ENCODE measurements around the gene LRIG1. TPM values are rescaled to one million over a fixed set of nuclear protein-coding genes. Genes with fewer than 3 reads are reported as not detected.

Gene LRIG1
- total RNA-seq, 1 donor from 2014 or later = 27.9 TPM

- no peak for DNase-seq (ENCODE audit: low spot score)
Observed at GRCh38 chr3:66404197-66404596, 96.6 kb downstream of the LRIG1 start.

- DNase-seq (ENCODE audit: low spot score) = no peak
Observed at GRCh38 chr3:66403323-66403990, 97.4 kb downstream of the LRIG1 start.

- no peak for DNase-seq (ENCODE audit: low spot score)
Observed at GRCh38 chr3:66402596-66403290, 98.1 kb downstream of the LRIG1 start.

DNA sequence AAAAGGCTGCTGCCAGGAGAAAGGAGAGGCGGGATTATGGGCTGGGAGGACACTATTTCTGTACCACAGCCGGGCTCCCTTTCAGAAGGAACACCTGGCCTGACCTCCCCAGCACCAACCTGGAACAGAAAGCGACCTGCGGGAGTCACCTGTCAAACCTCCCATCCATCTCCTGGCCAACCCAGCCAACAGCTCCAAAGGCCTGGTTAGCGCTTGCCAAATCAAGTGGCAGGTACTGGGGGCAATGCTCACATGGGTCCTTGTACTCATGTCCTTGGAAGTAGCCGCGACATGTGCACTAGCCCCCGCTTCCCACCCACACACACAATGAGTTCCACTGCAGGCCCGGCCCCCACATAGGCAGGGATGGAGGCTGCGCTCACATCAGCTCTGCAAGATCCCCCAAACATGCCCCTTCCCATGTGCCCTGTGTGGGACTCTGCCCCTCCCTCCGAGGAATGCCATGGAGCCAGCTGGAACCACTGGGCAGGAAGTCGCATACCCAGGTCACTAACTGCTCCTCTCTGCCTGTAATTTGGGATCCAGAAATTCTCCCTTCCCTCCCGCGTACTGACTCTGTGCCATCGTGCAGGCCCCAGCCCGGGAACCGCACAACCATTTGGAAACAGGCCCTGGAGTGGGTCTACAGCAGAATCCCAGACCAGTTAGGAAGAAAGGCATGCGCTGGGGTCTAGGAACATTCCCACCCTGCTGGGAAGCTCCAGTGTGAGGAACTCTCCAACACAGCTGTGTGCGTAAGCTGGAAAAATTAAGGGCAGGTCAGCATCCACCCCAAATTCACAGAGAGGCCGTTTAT lies 98.9 kb downstream of the LRIG1 start:
- DNase-seq (ENCODE audit: low spot score) = no peak

GRCh38 chr3:66401157-66401550 lies 99.7 kb downstream of the LRIG1 start:
- DNase-seq (ENCODE audit: low spot score) = no peak

DNA sequence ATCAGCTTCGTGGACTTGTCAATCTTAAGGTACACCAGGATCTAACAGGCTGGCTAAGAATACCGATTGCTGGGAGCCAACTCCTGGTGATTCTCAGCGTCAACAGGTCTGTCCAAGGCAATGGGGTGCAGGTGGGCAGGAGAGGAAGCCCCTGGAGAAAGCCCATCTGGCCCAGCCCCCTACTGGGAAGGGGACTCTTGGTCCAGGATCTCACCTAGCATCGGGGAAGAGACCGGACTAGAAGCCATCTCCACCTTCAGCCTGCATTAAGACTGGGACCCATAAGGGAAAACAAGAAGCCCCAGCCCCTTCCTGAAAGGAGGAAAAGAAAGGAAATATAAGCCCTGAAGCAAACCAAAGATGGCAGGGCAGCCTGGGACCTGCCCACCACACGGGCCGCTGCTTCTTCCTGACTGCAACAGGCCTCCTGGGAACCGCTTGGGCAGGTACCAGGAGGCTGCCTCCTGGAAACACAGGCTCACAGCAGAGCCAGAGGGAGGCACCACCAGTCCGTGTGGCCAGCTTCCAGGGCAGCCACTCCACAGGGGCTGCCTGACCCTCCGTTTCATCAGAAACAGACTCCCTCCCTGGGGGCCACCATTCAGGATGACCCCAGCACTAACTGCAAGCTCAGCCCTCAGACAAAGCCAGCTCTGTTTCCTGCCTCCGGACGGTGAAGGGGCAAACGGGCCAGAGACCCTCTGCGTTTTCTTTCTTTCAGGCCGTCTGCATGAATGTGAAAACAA lies 100.2 kb downstream of the LRIG1 start:
- no peak for DNase-seq (ENCODE audit: low spot score)

DNA sequence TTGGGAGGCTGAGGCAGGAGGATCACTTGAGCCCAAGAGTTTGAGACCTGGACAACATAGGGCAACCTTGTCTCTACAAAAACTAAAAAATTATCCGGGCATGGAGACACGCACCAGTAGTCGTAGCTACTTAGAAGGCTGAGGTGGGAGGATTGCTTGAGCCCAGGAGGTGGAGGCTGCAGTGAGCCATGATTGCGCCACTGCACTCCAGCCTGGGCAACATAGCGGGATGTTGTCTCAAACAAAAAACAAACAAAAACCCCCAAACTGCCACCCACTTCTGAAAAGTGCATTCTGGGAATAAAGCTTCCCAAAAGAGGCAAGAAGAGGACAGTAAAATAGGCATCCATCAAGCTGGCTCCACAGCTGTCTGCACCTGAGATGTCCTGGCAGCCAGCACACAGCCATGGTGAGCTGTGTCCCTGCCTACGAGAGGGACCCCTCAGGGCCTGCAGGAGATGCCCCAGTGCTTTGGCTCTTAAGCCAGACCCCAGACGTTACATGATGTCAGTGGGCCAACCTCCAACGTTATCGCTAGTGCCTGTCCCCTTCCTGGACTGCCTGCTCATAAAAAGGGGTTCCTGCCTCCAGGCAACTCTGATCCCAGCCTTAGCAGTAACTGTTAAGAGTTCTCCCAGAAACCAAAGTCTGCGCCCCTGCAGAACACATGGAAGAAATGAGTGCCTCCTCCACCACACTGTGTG lies 101.1 kb downstream of the LRIG1 start:
- no peak for DNase-seq (ENCODE audit: low spot score)

DNA sequence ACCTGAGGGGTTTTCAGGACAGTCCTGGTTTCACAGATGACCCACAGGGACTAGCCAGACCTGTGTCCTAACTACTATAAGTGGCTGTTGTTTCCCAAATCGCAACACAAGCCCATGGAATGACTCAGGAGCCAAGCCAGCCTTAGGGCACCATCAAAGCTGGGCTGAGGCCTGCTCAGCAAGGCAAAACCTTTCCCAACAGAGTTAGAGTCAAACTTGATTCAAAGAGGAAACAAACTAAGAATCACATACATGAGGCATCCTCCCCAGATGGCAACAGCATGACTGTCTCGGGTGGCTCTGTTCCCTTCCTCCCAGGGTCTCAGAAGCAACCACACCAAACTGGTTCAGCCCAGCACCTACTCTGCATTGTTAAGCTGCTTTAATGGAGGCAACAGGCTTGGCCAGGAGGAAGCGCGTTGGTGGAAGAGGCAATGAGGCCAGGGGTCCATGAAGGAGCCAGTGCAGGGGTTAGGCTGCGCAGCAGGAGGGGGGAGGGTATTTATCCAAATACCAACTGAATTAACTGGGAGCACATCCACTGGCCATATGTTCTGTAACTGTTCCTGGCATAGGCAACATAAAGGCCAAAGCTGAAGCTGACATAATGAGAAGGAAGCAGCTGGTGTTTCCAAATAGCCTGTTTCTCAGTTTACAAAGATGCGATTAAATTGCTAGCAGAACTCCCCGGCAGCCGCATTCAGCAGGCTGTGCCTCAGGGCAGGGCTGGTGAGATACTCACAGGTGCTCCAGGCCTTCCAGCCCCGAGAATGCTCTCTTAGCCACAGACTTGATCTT lies 102.4 kb downstream of the LRIG1 start:
- DNase-seq (ENCODE audit: low spot score) = no peak

DNA sequence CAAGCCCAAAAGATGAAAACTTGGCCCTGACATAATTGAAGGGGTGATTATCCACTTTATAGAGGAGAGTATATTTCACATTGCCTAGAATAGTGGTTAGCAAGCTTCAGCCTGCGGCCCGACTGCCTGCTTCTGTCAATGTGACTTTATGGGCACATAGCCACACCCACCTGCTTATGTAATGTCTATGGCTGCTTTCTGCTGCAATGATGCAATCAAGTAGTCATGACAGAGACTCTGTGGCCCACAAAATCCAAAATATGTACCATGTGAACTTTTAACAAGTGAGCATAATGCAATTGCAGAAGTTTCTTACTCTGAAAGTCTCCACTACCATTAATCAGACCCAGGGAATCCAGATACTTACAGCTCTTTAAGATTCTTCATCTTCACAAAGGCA lies 103.1 kb downstream of the LRIG1 start:
- no peak for DNase-seq (ENCODE audit: low spot score)

- DNase-seq (ENCODE audit: low spot score) = no peak
Observed at GRCh38 chr3:66396888-66397287, 103.9 kb downstream of the LRIG1 start.

- DNase-seq (ENCODE audit: low spot score) = no peak
Observed at GRCh38 chr3:66396161-66396760, 104.6 kb downstream of the LRIG1 start.

- DNase-seq (ENCODE audit: low spot score) = no peak
Observed at GRCh38 chr3:66395635-66396034, 105.2 kb downstream of the LRIG1 start.

DNA sequence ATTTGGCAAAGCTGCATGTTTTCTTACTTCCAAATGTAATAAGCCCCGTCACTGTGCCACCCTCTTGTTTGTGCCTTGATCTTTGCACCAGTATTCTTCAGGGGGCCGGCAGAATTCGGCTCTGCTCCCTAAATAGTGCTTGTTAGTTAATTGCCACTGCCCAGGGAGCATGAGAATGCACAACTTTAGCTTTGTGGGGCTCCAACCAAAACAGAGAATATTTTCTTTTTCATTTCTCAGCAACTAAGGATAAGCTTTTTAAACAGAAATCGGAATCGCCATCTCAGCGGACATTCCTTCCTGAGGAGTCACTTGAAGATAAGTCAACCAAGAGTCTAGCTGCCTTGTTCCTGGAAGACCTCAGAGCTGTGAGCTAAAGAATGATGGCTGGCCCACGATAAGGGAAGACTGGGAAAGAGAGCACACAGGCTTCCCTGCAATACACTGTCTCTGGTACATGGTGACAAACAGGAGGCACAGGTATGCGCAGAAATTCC lies 106.0 kb downstream of the LRIG1 start:
- peak; percentile 71 for DNase-seq (ENCODE audit: low spot score)

DNA sequence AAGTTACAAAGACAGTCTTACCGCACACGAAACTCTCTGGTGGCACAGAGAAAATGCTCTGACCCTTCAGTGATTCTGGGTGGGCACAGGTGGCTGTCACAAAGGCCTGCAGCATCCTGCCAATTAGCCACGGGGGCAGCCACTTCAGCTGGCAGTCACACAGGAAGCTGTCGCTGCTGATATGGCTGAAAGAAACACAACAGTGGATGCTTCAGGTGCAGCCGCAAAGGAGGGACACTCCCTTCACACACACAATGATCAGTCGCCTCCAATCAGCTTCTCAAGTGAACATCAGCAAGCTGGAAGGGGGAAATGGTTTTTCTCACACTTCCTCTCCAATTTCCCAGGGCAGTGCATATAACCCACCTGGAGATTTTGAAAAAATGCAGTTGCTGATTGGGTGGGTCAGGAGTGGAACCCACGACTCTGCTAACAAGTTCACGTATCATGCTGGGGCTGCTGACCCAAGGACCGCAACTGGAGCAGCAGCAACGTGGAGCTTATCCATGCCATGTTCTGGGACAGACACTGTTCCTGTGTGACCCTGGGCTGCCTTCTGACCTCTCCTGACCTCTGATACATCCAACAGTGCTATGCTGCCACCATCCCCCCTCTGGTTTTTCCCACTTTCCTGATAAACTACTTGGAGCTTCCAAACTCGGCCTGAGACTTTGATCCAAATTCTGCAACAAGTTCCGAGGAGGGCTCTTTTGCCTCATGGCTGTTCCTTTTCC lies 106.6 kb downstream of the LRIG1 start:
- DNase-seq (ENCODE audit: low spot score) = no peak

DNA sequence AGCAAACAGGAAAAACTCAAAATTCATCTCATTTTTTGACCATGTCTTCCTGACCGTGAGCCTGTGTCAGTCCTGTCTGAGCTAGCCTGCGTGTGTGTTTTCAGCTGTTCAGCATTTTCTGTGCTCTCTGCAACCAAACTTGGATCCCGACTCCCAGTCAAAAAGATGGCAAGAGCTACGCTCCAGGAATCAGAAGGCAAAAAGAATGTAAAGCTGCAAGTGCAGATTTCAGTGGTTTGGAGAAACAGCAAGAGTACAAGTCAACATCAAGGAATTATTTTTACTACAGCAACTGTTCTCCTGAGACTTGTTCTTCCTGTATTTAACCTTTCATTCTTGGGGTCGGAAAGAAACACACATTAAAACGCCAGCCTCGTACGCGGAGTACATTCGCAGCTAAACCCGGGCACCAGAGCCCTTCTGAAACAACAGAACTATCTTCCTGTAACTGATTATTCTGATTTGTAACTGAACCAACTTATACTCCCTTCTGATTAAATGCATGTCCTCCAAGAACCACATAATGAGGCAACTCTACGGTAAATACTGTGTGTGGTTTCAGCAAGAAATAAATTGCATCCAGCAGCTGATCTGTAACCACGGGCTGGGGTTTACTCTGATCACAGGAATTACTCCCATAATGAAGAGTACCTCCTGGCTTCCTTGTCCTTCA lies 107.4 kb downstream of the LRIG1 start:
- DNase-seq (ENCODE audit: low spot score) = peak; percentile 41

DNA sequence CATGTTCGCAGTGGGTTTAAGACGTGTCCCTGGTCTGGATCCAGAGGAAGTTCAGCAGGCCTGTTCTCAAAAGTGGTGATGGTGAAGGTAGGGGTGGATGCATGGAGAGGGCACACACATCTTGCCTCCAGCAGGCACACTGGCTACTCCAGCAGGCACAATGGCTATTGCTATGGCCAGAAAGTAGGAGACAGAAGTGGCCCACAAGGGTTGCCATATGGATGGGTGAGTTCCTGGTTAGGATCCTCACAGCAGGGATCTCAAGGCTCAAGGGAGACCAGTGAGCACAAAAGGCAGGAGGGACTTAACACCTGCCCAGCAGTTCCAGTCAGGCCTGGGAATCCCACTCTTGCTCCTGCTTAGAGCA lies 107.9 kb downstream of the LRIG1 start:
- no peak for DNase-seq (ENCODE audit: low spot score)

- no peak for DNase-seq (ENCODE audit: low spot score)
Observed at GRCh38 chr3:66392512-66392911, 108.3 kb downstream of the LRIG1 start.

- no peak for DNase-seq (ENCODE audit: low spot score)
Observed at GRCh38 chr3:66390013-66390412, 110.8 kb downstream of the LRIG1 start.
